KBM-7 (cell line): ENCODE data around the gene RNF213.

Experiments
- DNase-seq: peaks from one replicate; pipeline ENCODE4 v3.0.0-alpha.2; 2015
- in situ Hi-C: fragments of 300-500 bp; cut with MboI; formaldehyde crosslinking; loops from 2 replicates; pipeline ENCODE4 v1.14.3; 2020; ENCODE audit warnings: low sequenced_read_pairs, low pct_unique_long_range_greater_than_20kb, mixed read lengths

RNF213 gene

GRCh38 chr17:80416940-80417293 lies 156.3 kb downstream of the RNF213 start:
- DNase-seq, result no peak
- in situ Hi-C loops, result no loop called here

GRCh38 chr17:80418589-80418988 lies 157.9 kb downstream of the RNF213 start:
- no peak for DNase-seq
- in situ Hi-C loops, result no loop called here

- no peak for DNase-seq
- in situ Hi-C loops, result no loop called here
These were observed 158.6 kb downstream of the RNF213 start for GRCh38 chr17:80419255-80419654.

- in situ Hi-C loops, result loop anchor here (10.0 kb wide), 1 partner anchor 553 kb away; no protein-coding TSS in a partner anchor
These were observed 160.9 kb downstream of the RNF213 start for GRCh38 chr17:80421381-80422090.

GRCh38 chr17:80422276-80422675 lies 161.6 kb downstream of the RNF213 start:
- in situ Hi-C loops, result loop anchor here (10.0 kb wide), 1 partner anchor 553 kb away; no protein-coding TSS in a partner anchor
- DNase-seq, result no peak

More at GRCh38 chr17:80421381-80422090, 160.9 kb downstream of the RNF213 start:
- no peak for DNase-seq

- in situ Hi-C loops, result loop anchor here (10.0 kb wide), 1 partner anchor 552 kb away; no protein-coding TSS in a partner anchor
- no peak for DNase-seq
These were observed 162.3 kb downstream of the RNF213 start for GRCh38 chr17:80422981-80423380.

- no peak for DNase-seq
- in situ Hi-C loops, result loop anchor here (10.0 kb wide), 1 partner anchor 551 kb away; no protein-coding TSS in a partner anchor
These were observed 163.0 kb downstream of the RNF213 start for GRCh38 chr17:80423536-80424225.

- in situ Hi-C loops, result loop anchor here (10.0 kb wide), 1 partner anchor 551 kb away; no protein-coding TSS in a partner anchor
- DNase-seq, result no peak
These were observed 163.6 kb downstream of the RNF213 start for GRCh38 chr17:80424261-80424660.

- in situ Hi-C loops, result loop anchor here (10.0 kb wide), 1 partner anchor 550 kb away; no protein-coding TSS in a partner anchor
- DNase-seq, result no peak
These were observed 164.5 kb downstream of the RNF213 start for GRCh38 chr17:80424878-80425765.

GRCh38 chr17:80425835-80426426 lies 165.3 kb downstream of the RNF213 start:
- no peak for DNase-seq
- in situ Hi-C loops, result loop anchor here (10.0 kb wide), 1 partner anchor 549 kb away; no protein-coding TSS in a partner anchor

- in situ Hi-C loops, result loop anchor here (10.0 kb wide), 1 partner anchor 548 kb away; no protein-coding TSS in a partner anchor
These were observed 166.1 kb downstream of the RNF213 start for GRCh38 chr17:80426671-80427326.

GRCh38 chr17:80427366-80428282 lies 167.0 kb downstream of the RNF213 start:
- in situ Hi-C loops, result loop anchor here (10.0 kb wide), 1 partner anchor 547 kb away; no protein-coding TSS in a partner anchor
- no peak for DNase-seq

More at GRCh38 chr17:80426671-80427326, 166.1 kb downstream of the RNF213 start:
- peak; percentile 76 for DNase-seq

- in situ Hi-C loops, result loop anchor here (10.0 kb wide), 1 partner anchor 546 kb away; no protein-coding TSS in a partner anchor
These were observed 167.7 kb downstream of the RNF213 start for GRCh38 chr17:80428363-80428762.

GRCh38 chr17:80428796-80429195 lies 168.1 kb downstream of the RNF213 start:
- in situ Hi-C loops, result loop anchor here (10.0 kb wide), 1 partner anchor 546 kb away; no protein-coding TSS in a partner anchor
- no peak for DNase-seq

More at GRCh38 chr17:80428363-80428762, 167.7 kb downstream of the RNF213 start:
- no peak for DNase-seq

GRCh38 chr17:80429356-80430275 lies 169.0 kb downstream of the RNF213 start:
- in situ Hi-C loops, result loop anchor here (10.0 kb wide), 1 partner anchor 545 kb away; no protein-coding TSS in a partner anchor
- DNase-seq, result no peak
